Activated T-helper 1 cell treated with Interleukin-2 at 50 U/mL for 16 hours (primary cell): Measurements from ENCODE around the gene FKBP8.

Experiments used
- DNase-seq: peaks from one replicate; pipeline ENCODE4 v3.0.0-alpha.2; 2020; ENCODE audit warnings: low read depth

Gene FKBP8

DNA sequence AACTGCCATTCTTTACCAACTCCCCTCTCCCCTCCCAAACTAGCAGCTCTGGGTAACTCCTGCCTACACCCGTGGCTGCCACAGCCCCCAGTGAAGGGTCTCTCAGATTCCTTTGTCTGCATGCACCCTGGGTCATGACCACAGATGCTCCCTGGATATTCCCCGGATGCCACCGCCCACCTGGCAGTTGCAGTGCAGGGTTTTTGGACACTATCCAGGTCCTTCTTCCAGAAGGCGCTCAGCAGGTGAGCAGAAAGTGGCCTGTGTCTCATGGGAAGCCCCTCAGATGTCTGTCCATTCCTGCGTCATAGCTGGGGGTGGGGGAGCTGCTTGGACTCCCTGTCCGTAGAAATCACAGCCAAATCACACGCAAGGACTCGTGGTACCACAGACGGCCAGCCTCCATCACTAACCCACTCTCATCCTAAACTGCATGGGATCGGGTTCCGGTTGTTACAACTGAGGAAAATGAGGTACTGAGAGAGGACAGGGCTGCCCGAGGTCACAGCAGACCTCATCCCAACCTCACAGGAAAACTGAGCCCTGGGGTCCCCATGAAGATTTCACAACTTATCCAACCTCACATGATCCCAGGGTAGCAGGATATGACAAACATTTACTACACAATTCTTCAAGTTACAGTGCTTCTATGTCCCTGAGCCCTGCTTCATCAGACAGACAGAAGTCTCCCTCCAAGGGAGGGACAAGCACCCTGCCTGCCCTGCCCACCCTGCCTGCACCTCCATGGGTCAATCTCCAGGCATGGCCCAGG is 60.1 kb downstream of the FKBP8 start:
- no peak for DNase-seq
